Retina (tissue), 1 donor: Measurements from ENCODE around the gene DOLPP1.
"Not testable (repeated sequence)": the region's sequence is repeated elsewhere in the genome, so short reads cannot be mapped to it uniquely, and the experiment has no call there.

Experiments used
- DNase-seq: peaks from one replicate; pipeline ENCODE4 v3.0.0-alpha.2; 2016

The DOLPP1 gene

DNA sequence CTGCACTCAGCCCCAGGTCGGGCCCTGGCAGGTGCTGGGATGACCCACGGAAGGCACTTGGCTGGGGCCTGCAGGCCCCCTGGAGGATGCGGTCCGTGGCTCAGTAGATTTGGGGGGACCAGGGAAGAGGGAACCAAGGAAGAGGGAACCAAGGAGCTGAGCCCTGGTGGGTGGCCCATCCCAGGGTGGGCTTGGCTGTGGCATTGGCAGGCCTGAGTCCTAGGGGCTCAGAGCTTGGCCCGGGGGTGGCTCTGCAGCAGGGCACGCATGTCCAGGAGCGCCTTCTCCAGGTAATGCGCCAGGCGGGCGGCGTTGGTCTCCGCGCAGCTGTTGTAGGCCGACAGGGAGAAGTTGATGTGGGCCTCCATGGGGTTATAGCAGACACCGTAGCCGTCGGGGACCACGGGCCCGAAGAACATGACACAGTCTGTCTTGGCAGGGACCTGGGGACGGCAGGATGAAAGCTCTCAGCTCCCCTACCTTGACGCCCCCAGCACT is 14.3 kb downstream of the DOLPP1 start:
- no peak for DNase-seq

DNA sequence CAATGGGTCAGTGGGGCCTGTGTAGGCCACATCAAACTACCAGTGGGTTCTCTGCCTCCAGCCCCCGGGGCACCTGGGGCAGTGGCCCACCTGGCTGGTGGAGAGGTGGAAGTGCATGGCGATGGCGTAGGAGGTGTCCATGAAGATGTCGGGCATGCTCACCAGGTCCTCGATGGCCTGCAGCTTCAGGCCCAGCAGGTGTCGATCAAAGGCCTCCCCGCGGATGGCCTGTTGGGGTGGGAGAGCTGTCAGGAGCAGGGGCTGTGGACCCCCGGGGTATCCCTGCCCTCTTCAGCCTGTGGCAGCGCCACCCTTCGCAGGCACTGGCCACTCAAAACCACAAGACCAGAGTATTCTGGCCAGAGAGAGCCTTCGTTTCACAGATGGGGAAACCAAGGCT is 15.0 kb downstream of the DOLPP1 start:
- no peak for DNase-seq

GRCh38 chr9:129097671-129098306 is 16.9 kb downstream of the DOLPP1 start:
- no peak for DNase-seq

GRCh38 chr9:129098328-129098727 is 17.4 kb downstream of the DOLPP1 start:
- no peak for DNase-seq

GRCh38 chr9:129100383-129101169 is 19.7 kb downstream of the DOLPP1 start:
- no peak for DNase-seq

GRCh38 chr9:129101279-129101678 is 20.4 kb downstream of the DOLPP1 start:
- DNase-seq = no peak

- no peak for DNase-seq
These were observed 21.2 kb downstream of the DOLPP1 start for GRCh38 chr9:129102095-129102525.

DNA sequence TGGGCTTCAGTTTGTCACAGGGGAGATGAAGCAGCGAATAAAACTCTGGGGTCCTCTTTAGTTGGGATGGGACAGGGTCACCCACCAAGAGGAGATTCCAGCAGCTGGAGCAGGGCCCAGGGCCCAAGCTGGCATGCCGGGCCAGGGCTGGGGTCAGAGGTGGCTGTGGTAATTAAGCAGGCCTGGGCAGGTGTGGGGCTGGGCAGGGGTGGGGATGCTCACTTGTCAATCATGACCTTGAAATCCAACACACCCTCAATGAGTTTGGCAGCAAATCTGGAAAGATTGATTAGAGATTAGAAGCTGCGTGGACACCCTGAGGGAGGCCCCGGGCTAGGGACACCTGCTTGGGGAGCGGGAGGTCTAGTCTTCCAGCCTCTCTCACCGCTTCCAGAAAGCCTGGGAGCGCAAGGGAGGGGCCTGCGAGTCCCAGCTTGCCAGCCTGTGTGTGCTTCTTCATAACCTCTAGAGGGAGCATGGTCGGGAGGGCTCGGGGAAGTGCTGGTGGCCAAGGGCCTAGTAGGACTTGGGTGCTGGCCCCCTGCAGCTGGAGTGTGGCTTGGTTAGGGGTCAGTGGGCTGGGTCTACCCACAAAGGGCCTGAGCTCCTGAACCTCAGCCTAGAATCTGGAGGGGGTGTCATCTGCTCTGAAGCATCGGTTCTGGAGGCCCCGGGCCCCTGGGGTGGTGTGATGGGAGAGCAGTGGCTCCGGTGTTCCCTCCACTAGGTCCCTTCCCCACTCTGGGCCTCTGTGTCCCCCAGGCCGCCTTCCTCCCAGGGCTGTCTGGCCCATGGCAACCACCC is 22.1 kb downstream of the DOLPP1 start:
- peak; percentile 36 for DNase-seq

GRCh38 chr9:129103595-129103965 is 22.7 kb downstream of the DOLPP1 start:
- DNase-seq = no peak

DNA sequence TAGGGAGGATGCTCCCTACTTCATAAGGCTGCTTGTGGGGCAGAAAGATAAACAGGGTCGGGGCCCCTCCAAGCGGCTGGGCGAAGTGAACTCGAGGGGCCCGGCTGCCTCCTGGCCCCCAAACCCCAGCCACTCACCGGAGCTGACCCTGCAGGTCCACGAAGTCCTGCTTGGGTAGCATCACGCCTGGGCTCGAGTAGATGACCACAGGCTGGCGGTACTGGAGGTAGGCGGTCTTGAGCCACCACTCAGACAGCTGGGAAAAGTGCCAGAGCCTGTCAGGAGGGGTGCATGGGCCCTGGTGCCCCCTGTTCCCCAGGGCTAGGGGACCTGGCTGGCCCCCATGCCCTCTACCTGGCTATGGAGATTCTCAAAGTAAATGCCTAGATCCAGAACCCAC is 23.1 kb downstream of the DOLPP1 start:
- no peak for DNase-seq

DNA sequence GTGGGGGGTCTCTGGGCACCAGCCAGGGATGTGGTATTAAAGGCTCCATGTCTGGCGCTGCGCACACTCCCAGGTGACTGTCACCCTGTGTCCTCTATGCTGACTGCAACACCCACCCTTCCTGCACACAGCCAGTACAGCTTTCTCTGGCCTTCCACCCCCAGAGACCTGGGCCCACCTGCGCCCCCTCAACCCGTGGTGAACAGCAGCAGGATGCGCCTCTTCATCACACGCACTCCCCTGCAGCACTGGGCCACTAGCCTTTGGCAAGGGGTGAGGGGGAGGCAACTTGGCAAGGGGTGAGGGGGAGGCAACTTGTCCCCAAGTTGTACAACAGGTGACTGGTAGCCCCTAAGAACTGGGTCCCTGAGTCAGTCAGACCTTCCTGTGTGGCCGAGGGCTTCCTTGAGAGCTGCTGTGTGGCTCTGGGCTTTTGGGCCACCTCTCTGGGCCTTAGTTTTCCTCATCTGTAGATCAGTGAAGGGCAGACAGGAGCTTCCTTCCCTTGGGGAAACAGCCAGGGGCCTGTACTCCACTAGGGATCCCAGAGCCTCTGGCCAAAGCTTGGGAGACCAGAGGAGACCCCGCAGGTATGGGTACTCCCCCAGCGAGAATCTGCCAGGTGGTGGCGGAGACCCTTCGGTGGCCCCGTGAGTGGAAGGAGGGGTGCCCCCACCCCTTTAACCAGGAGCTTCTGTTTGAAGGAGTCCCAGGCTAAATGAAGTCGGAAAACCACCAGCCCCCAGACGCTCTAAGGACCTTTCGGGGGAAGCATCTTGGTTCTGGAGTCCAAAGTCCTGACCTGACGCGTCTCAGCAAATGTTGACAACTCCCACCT is 25.2 kb downstream of the DOLPP1 start:
- no peak for DNase-seq

DNA sequence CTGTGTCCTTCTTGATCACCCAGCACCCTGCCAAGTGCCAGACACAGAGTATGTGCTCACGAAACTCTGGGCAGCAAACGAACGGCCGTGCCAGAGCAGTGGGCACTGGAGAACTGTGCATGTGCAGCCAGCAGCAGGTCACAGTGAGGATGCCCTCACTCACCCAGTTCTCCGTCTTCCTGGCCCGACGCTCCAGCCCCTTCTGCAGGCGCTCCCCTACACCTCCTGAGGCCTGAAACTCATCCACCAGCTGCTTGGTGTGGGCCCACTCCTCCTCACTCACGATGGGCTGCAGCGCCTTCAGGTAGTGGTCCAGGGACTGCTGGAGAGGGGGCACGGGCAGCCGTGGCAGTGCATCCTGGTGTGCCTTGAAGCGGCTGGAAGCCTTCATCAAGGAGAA is 26.7 kb downstream of the DOLPP1 start:
- no peak for DNase-seq

DNA sequence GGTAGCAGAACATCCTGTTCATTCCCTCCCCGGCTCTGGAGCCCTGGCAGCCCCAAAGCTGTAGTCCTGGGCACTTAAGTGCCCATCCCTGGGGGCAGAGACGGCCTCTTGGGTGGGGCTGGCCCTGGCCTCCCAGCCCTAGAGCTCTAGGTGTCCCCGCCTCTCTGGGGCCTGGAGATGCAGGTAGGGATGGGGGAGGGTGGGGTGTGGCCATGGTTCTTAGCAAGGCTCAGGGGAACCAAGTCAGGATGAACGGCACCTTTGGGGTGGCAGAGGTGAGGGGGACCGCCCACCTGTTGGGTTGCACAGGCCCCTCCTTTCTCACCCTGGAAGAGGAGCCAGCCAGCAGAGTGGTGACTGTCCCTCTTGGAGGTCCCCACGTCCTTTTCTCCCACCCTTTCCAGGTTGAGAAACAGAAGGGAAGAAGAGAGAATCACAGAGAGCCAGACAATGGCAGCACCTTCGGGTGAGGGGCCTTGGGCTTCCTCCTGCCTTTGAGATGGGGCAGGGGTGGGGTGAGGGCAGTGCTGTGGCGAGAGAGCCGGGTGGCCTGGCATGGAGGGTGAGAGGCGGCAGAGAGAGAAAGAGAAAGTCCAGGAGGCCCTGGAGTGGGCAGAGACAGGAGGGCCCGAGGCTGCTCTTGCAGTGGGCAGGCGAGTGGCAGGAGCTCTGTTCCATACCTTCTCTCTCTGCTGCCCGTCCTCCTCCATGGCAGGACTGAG is 27.3 kb downstream of the DOLPP1 start:
- DNase-seq = no peak

- no peak for DNase-seq
These were observed 28.1 kb downstream of the DOLPP1 start for GRCh38 chr9:129108805-129109536.

DNA sequence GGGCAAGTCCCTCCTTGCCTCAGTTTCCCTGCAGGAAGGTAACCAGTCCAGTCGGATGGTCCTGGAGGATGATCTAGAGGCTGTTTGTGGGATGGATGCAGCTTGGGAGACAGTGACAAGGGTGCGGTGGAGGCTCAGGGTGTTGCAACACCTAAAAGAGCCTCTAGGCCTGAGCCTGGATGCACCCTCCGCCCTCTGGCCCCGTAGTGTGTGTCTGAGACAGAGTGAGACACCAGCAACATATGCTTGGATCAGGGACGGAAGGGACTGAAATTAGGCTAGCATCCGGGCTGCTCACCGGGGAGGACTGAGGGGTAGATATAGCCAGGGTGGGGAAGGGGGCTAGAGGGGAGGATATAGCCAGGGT is 28.6 kb downstream of the DOLPP1 start:
- DNase-seq = peak; percentile 11

GRCh38 chr9:129109952-129110739 is 29.2 kb downstream of the DOLPP1 start:
- peak; percentile 84 for DNase-seq

GRCh38 chr9:129110740-129111527 is 30.0 kb downstream of the DOLPP1 start, which contains the start of the genes CRAT and PTPA:
Gene CRAT, minus strand, starts transcription at chr9:129110793. Its CDS starts 284 bp downstream, at chr9:129110509.
Gene PTPA, plus strand, starts transcription at chr9:129111415. Its CDS starts 186 bp downstream, at chr9:129111601.
- DNase-seq = peak; percentile 94

GRCh38 chr9:129111528-129112151 is 30.7 kb downstream of the DOLPP1 start:
- peak; percentile 51 for DNase-seq

- not testable (repeated sequence) for DNase-seq
These were observed 31.6 kb downstream of the DOLPP1 start for GRCh38 chr9:129112526-129112925.
